Astrocyte of the cerebellum (primary cell): ENCODE data around the gene TSHZ2.

Experiments
- DNase-seq: peaks from one replicate; pipeline ENCODE4 v3.0.0-alpha.2; 2011; ENCODE audit warnings: low read depth
- H3K4me3 ChIP-seq: 2 replicates; pipeline ENCODE4 v1.5.1; 2011; ENCODE audit warnings: mild to moderate bottlenecking, low read depth, low read length, moderate library complexity
- in situ Hi-C: cut with HindIII; loops from 2 replicates; pipeline ENCODE4 v1.10.0; 2017; ENCODE audit warnings: low sequenced_read_pairs
- TF ChIP-seq, protein P1 (sequence below): IDR thresholded peaks from 2 replicates; pipeline ENCODE4 v1.5.1; 2012; ENCODE audit warnings: low read length, low read depth, moderate library complexity, mild to moderate bottlenecking; ENCODE audit errors: missing control alignments

The TSHZ2 gene

DNA sequence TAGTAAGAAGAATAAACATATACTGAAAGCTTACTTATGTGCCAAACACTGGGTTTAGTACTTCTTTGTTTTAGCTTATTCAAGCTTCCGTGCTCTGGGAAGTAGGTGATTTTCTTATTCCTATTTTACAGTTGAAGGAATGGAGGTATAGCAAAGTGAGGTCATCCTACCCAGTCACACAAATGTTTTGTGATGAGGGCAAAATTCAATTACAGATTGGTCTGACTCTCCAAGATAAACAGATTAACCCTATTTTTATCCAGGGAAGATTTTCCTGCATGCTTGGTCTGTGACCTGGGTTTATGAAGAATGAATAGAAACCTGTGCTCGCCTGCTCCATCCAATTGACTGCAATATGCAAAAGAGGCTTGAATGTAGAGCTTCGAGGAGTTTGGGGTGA is 311.4 kb downstream of the TSHZ2 start:
- no peak for DNase-seq
- TF ChIP-seq, protein P1, sequence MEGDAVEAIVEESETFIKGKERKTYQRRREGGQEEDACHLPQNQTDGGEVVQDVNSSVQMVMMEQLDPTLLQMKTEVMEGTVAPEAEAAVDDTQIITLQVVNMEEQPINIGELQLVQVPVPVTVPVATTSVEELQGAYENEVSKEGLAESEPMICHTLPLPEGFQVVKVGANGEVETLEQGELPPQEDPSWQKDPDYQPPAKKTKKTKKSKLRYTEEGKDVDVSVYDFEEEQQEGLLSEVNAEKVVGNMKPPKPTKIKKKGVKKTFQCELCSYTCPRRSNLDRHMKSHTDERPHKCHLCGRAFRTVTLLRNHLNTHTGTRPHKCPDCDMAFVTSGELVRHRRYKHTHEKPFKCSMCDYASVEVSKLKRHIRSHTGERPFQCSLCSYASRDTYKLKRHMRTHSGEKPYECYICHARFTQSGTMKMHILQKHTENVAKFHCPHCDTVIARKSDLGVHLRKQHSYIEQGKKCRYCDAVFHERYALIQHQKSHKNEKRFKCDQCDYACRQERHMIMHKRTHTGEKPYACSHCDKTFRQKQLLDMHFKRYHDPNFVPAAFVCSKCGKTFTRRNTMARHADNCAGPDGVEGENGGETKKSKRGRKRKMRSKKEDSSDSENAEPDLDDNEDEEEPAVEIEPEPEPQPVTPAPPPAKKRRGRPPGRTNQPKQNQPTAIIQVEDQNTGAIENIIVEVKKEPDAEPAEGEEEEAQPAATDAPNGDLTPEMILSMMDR: no peak
- H3K4me3 ChIP-seq: no peak overlapping the region
- in situ Hi-C loops: no loop called here

DNA sequence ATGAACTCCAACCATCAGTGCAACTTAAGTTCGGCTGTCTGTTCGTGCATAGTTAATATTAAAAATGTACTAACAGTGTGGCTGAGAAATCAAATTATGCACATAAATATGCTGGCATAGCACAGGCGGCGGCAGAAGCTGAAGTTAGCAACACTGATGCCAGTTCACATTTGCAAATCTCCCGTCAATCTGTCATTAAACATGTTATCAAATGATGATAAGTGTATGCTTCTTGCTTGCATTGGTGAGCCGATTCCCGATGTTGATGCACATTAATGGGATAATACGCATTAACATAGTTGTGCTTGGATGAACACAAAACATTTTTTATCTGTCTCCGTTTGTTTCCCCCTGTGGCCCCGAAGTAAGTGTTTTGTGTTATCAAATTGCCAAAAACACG is 312.1 kb downstream of the TSHZ2 start:
- H3K4me3 ChIP-seq: no peak overlapping the region
- TF ChIP-seq, protein P1: no peak
- in situ Hi-C loops: no loop called here
- no peak for DNase-seq

DNA sequence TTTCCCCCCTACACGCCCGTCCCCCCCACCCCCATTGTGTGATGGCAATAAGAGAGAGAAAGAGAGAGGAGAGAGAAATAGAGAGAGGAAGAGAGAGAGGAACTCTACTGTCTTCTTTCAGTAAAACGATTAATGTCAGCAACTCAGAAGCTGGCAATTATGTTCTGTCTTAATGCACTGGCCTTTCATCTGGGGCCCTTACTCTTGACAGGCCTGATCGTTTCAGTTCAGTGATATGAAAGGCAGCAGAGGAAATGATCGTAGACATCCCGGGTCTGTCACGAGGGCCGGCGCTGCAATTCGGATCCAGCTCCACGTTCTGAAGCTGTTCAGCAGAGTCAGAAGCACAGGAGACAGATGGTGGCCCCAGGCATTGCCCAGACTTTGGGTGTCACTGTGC is 312.5 kb downstream of the TSHZ2 start:
- in situ Hi-C loops: loop anchor here (5.0 kb wide), 1 partner anchor 88 kb away; no protein-coding TSS in a partner anchor
- TF ChIP-seq, protein P1: no peak
- H3K4me3 ChIP-seq: no peak overlapping the region
- no peak for DNase-seq

DNA sequence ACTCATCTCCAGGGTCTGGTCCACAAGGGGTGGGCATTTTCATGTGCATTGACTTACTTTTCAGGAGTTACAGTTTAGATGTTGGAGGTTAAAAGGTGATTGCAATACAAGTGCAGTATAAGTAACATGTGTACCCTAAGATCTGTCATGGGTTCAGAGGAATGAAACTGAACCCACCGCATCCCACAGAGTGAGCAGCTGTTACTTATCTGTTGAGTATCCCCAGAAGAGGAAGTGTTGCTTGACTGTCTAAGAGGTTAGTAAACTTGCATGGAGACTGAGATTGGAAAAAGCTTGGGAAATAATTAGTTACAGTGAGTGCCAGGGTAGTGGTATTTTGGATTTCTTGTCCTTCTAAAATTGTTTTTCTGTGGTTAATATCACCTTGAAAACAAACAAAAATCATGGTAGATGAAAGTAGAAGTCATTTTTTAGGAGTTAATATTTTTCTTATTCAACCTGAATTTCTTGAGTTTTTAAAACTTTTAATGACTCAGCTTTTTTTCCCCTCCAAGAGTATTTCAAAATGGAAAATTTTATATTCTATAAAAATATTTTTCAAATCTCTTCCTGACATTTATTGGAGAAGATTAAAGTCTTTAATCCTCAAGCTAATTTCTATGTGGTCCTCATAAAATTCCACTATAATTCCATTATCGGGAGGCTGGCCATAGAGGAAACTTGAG is 315.3 kb downstream of the TSHZ2 start:
- DNase-seq: no peak
- in situ Hi-C loops: loop anchor here (5.0 kb wide), 1 partner anchor 85 kb away; no protein-coding TSS in a partner anchor
- H3K4me3 ChIP-seq: no peak overlapping the region
- TF ChIP-seq, protein P1: no peak

DNA sequence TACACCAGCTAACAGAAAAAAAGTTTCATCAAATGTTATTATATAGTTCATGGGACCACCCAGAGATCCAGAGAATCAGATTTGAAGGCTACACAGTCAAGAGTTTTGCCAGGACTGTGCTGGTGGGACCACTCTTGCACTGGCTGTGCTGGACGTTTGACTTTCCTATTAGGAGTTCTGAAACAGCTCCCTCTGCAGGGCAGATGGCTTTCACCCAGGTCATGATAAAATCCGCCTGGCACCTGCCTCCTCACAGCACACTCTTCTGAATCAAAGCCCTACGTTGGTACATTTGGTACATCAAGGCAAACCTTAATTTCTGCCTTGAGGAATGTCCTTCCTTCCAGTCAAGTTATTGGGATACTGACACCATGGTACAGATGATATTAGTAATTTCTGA is 319.4 kb downstream of the TSHZ2 start:
- no peak overlapping the region for H3K4me3 ChIP-seq
- no peak for DNase-seq
- TF ChIP-seq, protein P1: no peak
- in situ Hi-C loops: no loop called here

DNA sequence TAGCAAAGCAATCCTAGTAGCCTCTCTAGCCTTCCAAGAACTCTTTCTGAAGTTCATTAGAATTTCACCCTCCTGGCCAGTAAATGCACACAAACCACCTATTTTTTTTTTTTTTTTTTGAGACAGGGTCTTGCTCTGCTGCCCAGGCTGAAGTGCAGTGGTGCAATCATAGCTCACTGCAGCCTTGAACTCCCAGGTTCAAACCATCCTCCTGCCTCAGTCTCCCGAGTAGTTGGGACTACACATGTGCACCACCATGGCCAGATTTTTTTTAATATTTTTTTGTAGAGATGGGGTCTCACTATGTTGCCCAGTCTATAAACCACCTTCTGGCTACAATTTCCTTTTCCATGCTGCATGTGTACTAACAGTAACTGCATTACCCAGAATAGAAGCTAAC is 320.2 kb downstream of the TSHZ2 start:
- TF ChIP-seq, protein P1: no peak
- no peak for DNase-seq
- H3K4me3 ChIP-seq: no peak overlapping the region
- in situ Hi-C loops: no loop called here
